Glutamatergic neuron (in vitro differentiated cells): ENCODE data around the gene IL23R. TPM values are rescaled to one million over a fixed set of nuclear protein-coding genes. Genes with fewer than 3 reads are reported as not detected.

ENCODE experiments used
- DNase-seq: peaks from one replicate; pipeline ENCODE4 v3.0.0; 2022
- H3K27ac Mint-ChIP-seq: one replicate; pipeline ENCODE4 v1.8.0; 2020; ENCODE audit warnings: mild to moderate bottlenecking, mixed read lengths, inconsistent platforms; ENCODE audit not compliant: unreplicated experiment
- H3K27me3 Mint-ChIP-seq: one replicate; pipeline ENCODE4 v1.8.0; 2020; ENCODE audit warnings: mild to moderate bottlenecking, moderate library complexity, mixed read lengths, inconsistent platforms; ENCODE audit not compliant: unreplicated experiment
- H3K36me3 Mint-ChIP-seq: one replicate; pipeline ENCODE4 v1.8.0; 2020; ENCODE audit warnings: mild to moderate bottlenecking, mixed read lengths, inconsistent platforms; ENCODE audit not compliant: unreplicated experiment
- H3K4me1 Mint-ChIP-seq: one replicate; pipeline ENCODE4 v1.8.0; 2020; ENCODE audit warnings: mild to moderate bottlenecking, low read depth, mixed read lengths, inconsistent platforms; ENCODE audit not compliant: unreplicated experiment
- H3K4me3 Mint-ChIP-seq: one replicate; pipeline ENCODE4 v1.8.0; 2020; ENCODE audit warnings: mild to moderate bottlenecking, mixed read lengths, inconsistent platforms; ENCODE audit not compliant: unreplicated experiment
- H3K9me3 Mint-ChIP-seq: one replicate; pipeline ENCODE4 v1.8.0; 2020; ENCODE audit warnings: mild to moderate bottlenecking, moderate library complexity, mixed read lengths, inconsistent platforms; ENCODE audit not compliant: unreplicated experiment
- total RNA-seq: library from RNA; stranded (reverse); fragmentation: NEBNext Ultra II Directional; extraction: Animal tissue kit (Norgen Biotek cat#: 25700); gene quantifications from one replicate; pipeline ENCODE4 v1.2.1, GENCODE V29; 2021; ENCODE audit not compliant: unreplicated experiment
- TF ChIP-seq, protein P1 (sequence below): fragments of 200-600 bp; sonication (generic); IDR thresholded peaks from one replicate; pipeline ENCODE4 v1.5.0; 2021; ENCODE audit not compliant: partially characterized antibody, unreplicated experiment

Gene IL23R
- total RNA-seq, 1 donor from 2014 or later = not detected

DNA sequence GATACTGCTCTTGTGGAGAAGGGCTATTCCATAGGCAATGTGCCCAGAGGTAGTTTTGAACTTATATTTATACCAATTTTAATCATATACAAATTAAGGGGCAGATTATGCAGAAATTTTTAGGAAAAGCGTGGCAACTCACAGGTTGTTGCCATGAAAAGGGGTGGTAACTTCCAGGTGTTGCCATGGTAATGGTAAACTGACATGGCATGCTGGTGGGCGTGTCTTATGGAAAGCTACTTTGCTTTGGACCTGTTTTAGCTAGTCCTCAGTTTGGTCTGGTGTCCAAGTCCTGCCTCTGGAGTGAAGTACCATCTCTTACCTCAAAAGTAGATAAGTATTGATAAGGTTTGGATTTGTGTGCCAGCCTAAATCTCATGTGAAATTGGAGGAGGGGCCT is 7.9 kb upstream of the IL23R start:
- Mint-ChIP-seq H3K27me3 (no peaks in the 10 kb centered on the region), H3K27ac (no peak overlapping the region), H3K4me3 (no peak overlapping the region), H3K36me3 (no peaks in the 10 kb centered on the region), H3K9me3 (no peaks in the 10 kb centered on the region), H3K4me1 (no peaks in the 10 kb centered on the region)
- TF ChIP-seq, protein P1, sequence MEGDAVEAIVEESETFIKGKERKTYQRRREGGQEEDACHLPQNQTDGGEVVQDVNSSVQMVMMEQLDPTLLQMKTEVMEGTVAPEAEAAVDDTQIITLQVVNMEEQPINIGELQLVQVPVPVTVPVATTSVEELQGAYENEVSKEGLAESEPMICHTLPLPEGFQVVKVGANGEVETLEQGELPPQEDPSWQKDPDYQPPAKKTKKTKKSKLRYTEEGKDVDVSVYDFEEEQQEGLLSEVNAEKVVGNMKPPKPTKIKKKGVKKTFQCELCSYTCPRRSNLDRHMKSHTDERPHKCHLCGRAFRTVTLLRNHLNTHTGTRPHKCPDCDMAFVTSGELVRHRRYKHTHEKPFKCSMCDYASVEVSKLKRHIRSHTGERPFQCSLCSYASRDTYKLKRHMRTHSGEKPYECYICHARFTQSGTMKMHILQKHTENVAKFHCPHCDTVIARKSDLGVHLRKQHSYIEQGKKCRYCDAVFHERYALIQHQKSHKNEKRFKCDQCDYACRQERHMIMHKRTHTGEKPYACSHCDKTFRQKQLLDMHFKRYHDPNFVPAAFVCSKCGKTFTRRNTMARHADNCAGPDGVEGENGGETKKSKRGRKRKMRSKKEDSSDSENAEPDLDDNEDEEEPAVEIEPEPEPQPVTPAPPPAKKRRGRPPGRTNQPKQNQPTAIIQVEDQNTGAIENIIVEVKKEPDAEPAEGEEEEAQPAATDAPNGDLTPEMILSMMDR = no peak
- DNase-seq = no peak

DNA sequence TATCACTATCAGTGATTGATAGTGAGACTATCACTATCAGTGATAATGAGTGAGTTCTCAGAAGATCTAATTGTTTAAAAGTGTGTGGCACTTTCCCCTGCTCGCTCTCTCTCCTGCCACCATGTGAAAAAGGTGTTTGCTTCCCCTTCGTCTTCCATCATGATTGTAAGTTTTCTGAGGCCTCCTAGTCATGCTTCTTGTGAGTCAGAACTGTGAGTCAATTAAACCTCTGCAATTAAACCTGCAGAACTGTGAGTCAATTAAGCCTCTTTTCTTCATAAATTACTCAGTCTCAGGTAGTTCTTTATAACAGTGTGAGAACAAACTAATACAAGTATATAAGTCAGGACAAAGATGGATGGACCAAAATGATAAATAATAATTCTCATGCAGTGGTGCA is 7.0 kb upstream of the IL23R start:
- TF ChIP-seq, protein P1 = no peak
- Mint-ChIP-seq H3K4me1 (no peaks in the 10 kb centered on the region), H3K4me3 (no peak overlapping the region), H3K27me3 (no peaks in the 10 kb centered on the region), H3K27ac (no peak overlapping the region), H3K36me3 (no peaks in the 10 kb centered on the region), H3K9me3 (no peaks in the 10 kb centered on the region)
- no peak for DNase-seq

DNA sequence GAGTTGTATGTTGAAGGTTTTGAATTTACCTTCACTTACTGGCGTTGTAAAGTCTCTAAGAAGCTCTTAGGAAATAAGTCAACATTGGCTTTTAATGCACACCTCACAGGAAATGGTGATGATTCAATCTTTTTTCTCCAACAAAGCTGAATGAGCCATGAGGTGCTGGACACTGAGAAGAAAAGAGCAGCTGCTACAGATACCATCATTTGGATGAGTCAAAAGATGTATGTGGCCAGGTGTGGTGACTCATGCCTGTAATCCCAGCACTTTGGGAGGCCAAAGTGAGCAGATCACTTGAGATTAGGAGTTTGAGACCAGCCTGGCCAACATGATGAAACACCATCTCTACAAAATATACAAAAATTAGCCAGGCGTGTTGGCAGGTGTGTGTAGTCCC is 3.3 kb upstream of the IL23R start:
- no peak for DNase-seq
- Mint-ChIP-seq H3K36me3 (no peaks in the 10 kb centered on the region), H3K4me3 (no peak overlapping the region), H3K9me3 (no peaks in the 10 kb centered on the region), H3K27ac (no peak overlapping the region), H3K27me3 (no peaks in the 10 kb centered on the region), H3K4me1 (no peaks in the 10 kb centered on the region)
- TF ChIP-seq, protein P1 = no peak

DNA sequence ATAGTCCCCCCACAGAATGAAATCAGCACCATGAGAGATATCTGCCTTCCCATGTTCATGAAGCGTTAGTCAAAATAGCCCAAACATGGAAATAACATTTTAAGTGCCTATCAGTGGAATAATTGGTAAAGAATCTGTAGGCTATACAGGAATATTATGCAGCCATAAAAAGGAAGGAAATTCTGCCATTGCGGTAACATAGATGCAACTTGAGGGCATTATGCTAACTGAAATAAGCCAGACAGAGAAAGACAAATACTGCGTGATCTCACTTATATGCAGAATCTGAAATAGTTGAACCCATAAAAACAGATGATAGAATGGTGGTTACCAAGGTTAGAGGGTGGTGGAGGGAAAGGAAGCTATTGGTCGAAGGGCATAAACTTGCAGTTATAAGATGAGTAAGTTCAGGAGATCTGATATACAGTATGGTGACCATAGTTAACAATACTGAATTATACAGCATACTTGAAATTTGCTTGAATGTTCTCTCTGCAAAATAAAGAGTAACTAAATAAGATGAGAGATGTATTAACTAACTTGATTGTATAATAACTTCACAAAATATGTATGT is 699 bp upstream of the IL23R start:
- no peak overlapping the region for H3K27ac Mint-ChIP-seq

DNA sequence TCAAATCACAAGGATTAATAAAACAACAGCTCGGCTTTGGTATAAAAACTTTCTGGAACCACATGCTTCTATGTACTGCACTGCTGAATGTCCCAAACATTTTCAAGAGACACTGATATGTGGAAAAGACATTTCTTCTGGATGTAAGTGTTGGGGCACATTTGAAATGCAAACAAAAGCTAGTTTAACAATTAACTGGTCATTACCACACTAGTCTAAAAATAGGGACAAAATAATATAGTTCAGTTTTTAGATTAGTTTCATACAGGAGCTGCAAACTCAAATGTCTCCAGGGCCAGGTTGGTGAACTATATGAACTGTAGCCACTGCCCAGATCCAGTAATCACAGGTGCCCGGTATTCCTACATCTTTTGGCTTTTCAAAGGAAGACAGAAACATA is 3.2 kb downstream of the IL23R start:
- no peak overlapping the region for H3K4me3 Mint-ChIP-seq
- H3K27ac Mint-ChIP-seq = no peak overlapping the region
- DNase-seq = no peak
- H3K9me3 Mint-ChIP-seq = no peaks in the 10 kb centered on the region
- H3K27me3 Mint-ChIP-seq = no peaks in the 10 kb centered on the region
- no peaks in the 10 kb centered on the region for H3K4me1 Mint-ChIP-seq
- TF ChIP-seq, protein P1 = no peak
- H3K36me3 Mint-ChIP-seq = no peaks in the 10 kb centered on the region

More for the DNA sequence above, 699 bp upstream of the IL23R start:
- TF ChIP-seq, protein P1 = no peak
- no peak for DNase-seq
- Mint-ChIP-seq H3K4me1 (no peaks in the 10 kb centered on the region), H3K9me3 (no peaks in the 10 kb centered on the region), H3K4me3 (no peak overlapping the region), H3K27me3 (no peaks in the 10 kb centered on the region), H3K36me3 (no peaks in the 10 kb centered on the region)
